ENCODE measurements around the gene MEIKIN. TPM values are rescaled to one million over a fixed set of nuclear protein-coding genes. Genes with fewer than 3 reads are reported as not detected.
A peak's percentile ranks its signal among the peaks of the same experiment; 100 is the strongest.

MEIKIN gene
- total RNA-seq, 1 donor from 2014 or later = not detected

- H3K4me3 ChIP-seq = no peak overlapping the region
- H3K9ac ChIP-seq = no peak overlapping the region
- H3K27me3 Mint-ChIP-seq (ENCODE audit: insufficient read depth, low read depth) = no peaks in the 10 kb centered on the region
- peaks cover 26% of the 10 kb centered on the region for H3K4me1 Mint-ChIP-seq
- no peaks in the 10 kb centered on the region for H3K9me3 ChIP-seq (ENCODE audit: low read depth)
- no peak for DNase-seq (ENCODE audit: low spot score)
- peaks cover 19% of the 10 kb centered on the region for H3F3A ChIP-seq (ENCODE audit: low read depth)
- no peak overlapping the region for H2AFZ ChIP-seq (replicated peaks)
- H3K9me3 Mint-ChIP-seq = no peaks in the 10 kb centered on the region
- H4K20me1 ChIP-seq (ENCODE audit: low read depth) = peaks cover 62% of the 10 kb centered on the region
- peaks cover 68% of the 10 kb centered on the region for H3K79me2 ChIP-seq (ENCODE audit: low read depth)
- no peak for TF ChIP-seq EZH2phosphoT487 (IDR thresholded peaks at IDR 0.05)
- TF ChIP-seq, protein P1, sequence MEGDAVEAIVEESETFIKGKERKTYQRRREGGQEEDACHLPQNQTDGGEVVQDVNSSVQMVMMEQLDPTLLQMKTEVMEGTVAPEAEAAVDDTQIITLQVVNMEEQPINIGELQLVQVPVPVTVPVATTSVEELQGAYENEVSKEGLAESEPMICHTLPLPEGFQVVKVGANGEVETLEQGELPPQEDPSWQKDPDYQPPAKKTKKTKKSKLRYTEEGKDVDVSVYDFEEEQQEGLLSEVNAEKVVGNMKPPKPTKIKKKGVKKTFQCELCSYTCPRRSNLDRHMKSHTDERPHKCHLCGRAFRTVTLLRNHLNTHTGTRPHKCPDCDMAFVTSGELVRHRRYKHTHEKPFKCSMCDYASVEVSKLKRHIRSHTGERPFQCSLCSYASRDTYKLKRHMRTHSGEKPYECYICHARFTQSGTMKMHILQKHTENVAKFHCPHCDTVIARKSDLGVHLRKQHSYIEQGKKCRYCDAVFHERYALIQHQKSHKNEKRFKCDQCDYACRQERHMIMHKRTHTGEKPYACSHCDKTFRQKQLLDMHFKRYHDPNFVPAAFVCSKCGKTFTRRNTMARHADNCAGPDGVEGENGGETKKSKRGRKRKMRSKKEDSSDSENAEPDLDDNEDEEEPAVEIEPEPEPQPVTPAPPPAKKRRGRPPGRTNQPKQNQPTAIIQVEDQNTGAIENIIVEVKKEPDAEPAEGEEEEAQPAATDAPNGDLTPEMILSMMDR (IDR thresholded peaks at IDR 0.05) = no peak
- no peak overlapping the region for H3K27ac ChIP-seq
- H3K36me3 Mint-ChIP-seq = peaks cover 3% of the 10 kb centered on the region
- no peak overlapping the region for H3K27ac Mint-ChIP-seq
- H3K4me2 ChIP-seq = no peak overlapping the region
- H3K27me3 ChIP-seq = peaks cover 34% of the 10 kb centered on the region
- no peaks in the 10 kb centered on the region for H3K36me3 ChIP-seq
- H3K4me3 Mint-ChIP-seq = peak overlapping the region; percentile 66
- H3K4me1 ChIP-seq = peaks cover 15% of the 10 kb centered on the region
These were observed 150.9 kb downstream of the MEIKIN start for GRCh38 chr5:131794586-131794985.

DNA sequence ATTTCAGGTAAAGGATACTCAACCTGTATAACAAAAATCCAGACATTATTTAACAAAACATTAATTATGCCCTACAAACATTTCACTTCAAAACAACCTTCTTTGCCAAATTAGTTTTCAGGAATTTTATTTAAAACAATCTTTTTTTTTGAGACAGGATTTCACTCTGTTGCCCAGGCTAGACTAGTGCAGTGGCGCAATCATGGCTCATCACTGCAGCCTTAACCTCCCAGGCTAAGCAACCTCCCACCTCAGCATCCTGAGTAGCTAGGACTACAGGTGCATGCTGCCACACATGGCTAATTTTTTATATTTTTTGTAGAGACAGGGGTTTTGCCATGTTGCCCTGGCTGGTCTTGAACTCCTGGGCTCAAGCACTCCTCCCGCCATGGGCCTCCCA is 152.6 kb downstream of the MEIKIN start:
- no peak overlapping the region for H3K4me3 Mint-ChIP-seq
- H4K20me1 ChIP-seq (ENCODE audit: low read depth) = peaks cover 69% of the 10 kb centered on the region

DNA sequence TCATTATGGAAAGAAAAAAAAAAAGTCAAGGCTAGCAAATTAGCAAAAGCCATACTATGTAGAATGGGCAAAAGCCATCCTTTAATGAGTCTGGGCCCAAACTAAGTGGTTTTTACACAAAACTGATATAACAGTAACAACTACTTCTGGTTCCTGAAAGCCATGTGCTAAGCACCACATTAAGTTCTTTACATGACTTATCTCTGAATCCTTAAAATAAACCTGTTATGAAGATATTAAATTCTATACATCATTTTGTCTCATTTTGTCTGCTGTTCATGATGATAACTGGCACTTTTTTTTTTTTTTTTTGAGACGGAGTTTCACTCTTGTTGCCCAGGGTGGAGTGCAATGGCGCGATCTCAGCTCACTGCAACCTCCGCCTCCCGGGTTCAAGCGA is 153.6 kb downstream of the MEIKIN start:
- H3K9ac ChIP-seq = no peak overlapping the region
- peaks cover 95% of the 10 kb centered on the region for H3K79me2 ChIP-seq (ENCODE audit: low read depth)
- H3K9me3 ChIP-seq (ENCODE audit: low read depth) = no peaks in the 10 kb centered on the region
- Mint-ChIP-seq H3K27ac (no peak overlapping the region), H3K4me1 (peaks cover 20% of the 10 kb centered on the region), H3K4me3 (no peak overlapping the region), H3K9me3 (no peaks in the 10 kb centered on the region), H3K27me3 (ENCODE audit: insufficient read depth, low read depth) (no peaks in the 10 kb centered on the region), H3K36me3 (peaks cover 11% of the 10 kb centered on the region)
- H4K20me1 ChIP-seq (ENCODE audit: low read depth) = peaks cover 72% of the 10 kb centered on the region
- H3K4me1 ChIP-seq = peaks cover 15% of the 10 kb centered on the region
- no peak for DNase-seq (ENCODE audit: low spot score)
- H2AFZ ChIP-seq (replicated peaks) = no peak overlapping the region
- H3K36me3 ChIP-seq = no peaks in the 10 kb centered on the region
- TF ChIP-seq, protein P1 (IDR thresholded peaks at IDR 0.05) = no peak
- no peak for TF ChIP-seq EZH2phosphoT487 (IDR thresholded peaks at IDR 0.05)
- TF ChIP-seq EZH2 (IDR thresholded peaks at IDR 0.05) = no peak
- H3K4me2 ChIP-seq = no peak overlapping the region
- H3K27me3 ChIP-seq = peaks cover 13% of the 10 kb centered on the region
- peaks cover 10% of the 10 kb centered on the region for H3F3A ChIP-seq (ENCODE audit: low read depth)
- no peak overlapping the region for H3K27ac ChIP-seq
- no peak overlapping the region for H3K4me3 ChIP-seq

More for the DNA sequence above, 152.6 kb downstream of the MEIKIN start:
- no peak for DNase-seq (ENCODE audit: low spot score)
- Histone ChIP-seq H3K4me2 (no peak overlapping the region), H3K79me2 (ENCODE audit: low read depth) (peaks cover 85% of the 10 kb centered on the region), H3K9me3 (ENCODE audit: low read depth) (no peaks in the 10 kb centered on the region), H2AFZ (replicated peaks) (no peak overlapping the region), H3K36me3 (no peaks in the 10 kb centered on the region), H3K27ac (no peak overlapping the region), H3F3A (ENCODE audit: low read depth) (peaks cover 19% of the 10 kb centered on the region), H3K4me3 (no peak overlapping the region), H3K27me3 (peaks cover 17% of the 10 kb centered on the region), H3K9ac (no peak overlapping the region), H3K4me1 (peaks cover 15% of the 10 kb centered on the region)
- TF ChIP-seq, protein P1 (IDR thresholded peaks at IDR 0.05) = no peak
- no peak for TF ChIP-seq EZH2 (IDR thresholded peaks at IDR 0.05)
- TF ChIP-seq EZH2phosphoT487 (IDR thresholded peaks at IDR 0.05) = no peak
- no peak overlapping the region for H3K27ac Mint-ChIP-seq
- peaks cover 25% of the 10 kb centered on the region for H3K4me1 Mint-ChIP-seq
- H3K27me3 Mint-ChIP-seq (ENCODE audit: insufficient read depth, low read depth) = no peaks in the 10 kb centered on the region
- H3K36me3 Mint-ChIP-seq = peaks cover 8% of the 10 kb centered on the region
- no peaks in the 10 kb centered on the region for H3K9me3 Mint-ChIP-seq
